Kidney (tissue), 14 donors: ENCODE data around the gene ZGRF1. TPM values are rescaled to one million over a fixed set of nuclear protein-coding genes. Genes with fewer than 3 reads are reported as not detected.

Experiments used
- DNase-seq, 5 donors: peaks; one replicate each; pipeline ENCODE4 v3.0.0-alpha.2; 2013 to 2020
- FAIRE-seq: peaks from 2 replicates; lab custom pipeline; 2012; peaks lifted over from hg19 to GRCh38; lab: Jason Lieb, UNC
- H3K27ac ChIP-seq, 2 donors: one replicate each; pipeline ENCODE4 v1.7.0; 2013; ENCODE audit warnings: low read depth in 2 of 2, low read length in 2 of 2, inconsistent platforms in 1 of 2
- H3K27me3 ChIP-seq: one replicate; pipeline ENCODE4 v1.7.1; 2013; ENCODE audit warnings: low read length, inconsistent platforms; ENCODE audit not compliant: control insufficient read depth, insufficient read depth
- H3K36me3 ChIP-seq, 3 donors: one replicate each; pipeline versions ENCODE4 v1.7.0 to v1.7.1; 2013; ENCODE audit warnings: low read length in 3 of 3, control low read depth in 1 of 3, inconsistent platforms in 1 of 3; ENCODE audit not compliant: insufficient read depth in 3 of 3, control insufficient read depth in 2 of 3
- H3K4me1 ChIP-seq, 3 donors: one replicate each; pipeline versions ENCODE4 v1.7.0 to v1.7.1; 2013; ENCODE audit warnings: low read length in 3 of 3, inconsistent platforms in 1 of 3, low read depth in 1 of 3; ENCODE audit not compliant: control insufficient read depth in 2 of 3, insufficient read depth in 2 of 3
- H3K4me3 ChIP-seq, 3 donors: one replicate each; pipeline versions ENCODE4 v1.7.0 to v1.8.1; 2013; ENCODE audit warnings: low read length in 3 of 3, control low read depth in 1 of 3, inconsistent platforms in 1 of 3
- H3K9ac ChIP-seq, 3 donors: one replicate each; pipeline versions ENCODE4 v1.7.0 to v1.7.1; 2013; ENCODE audit warnings: low read length in 3 of 3, control low read depth in 1 of 3, inconsistent platforms in 1 of 3
- H3K9me3 ChIP-seq, 3 donors: one replicate each; pipeline versions ENCODE4 v1.7.0 to v1.7.1; 2013; ENCODE audit warnings: low read length in 3 of 3, control low read depth in 1 of 3, inconsistent platforms in 1 of 3; ENCODE audit not compliant: control insufficient read depth in 2 of 3, insufficient read depth in 1 of 3
- intact Hi-C: fragments of 100-400 bp; cut with DNase I; formaldehyde crosslinking; loops from one replicate; pipeline ENCODE4 v1.11.1; 2022
- polyA plus RNA-seq: library from polyadenylated mRNA; stranded (reverse); fragments of 350-450 nt; fragmentation: Illumina TruSeq; extraction: RNeasy Lipid Tissue Mini Kit (QIAGEN cat#74804); gene quantifications from one replicate; pipeline ENCODE4 v1.2.3, GENCODE V29; 2014; ENCODE audit warnings: low read depth, low replicate concordance; ENCODE audit not compliant: insufficient read depth
- total RNA-seq: library from RNA; stranded (reverse); fragmentation: NEBNext Ultra II Directional; extraction: Animal tissue kit (Norgen Biotek cat#: 25700); gene quantifications from one replicate; pipeline ENCODE4 v1.2.1, GENCODE V29; 2021
- TF ChIP-seq, protein P1 (sequence below): IDR thresholded peaks from 3 replicates; pipeline ENCODE4 v1.5.1; 2012; ENCODE audit warnings: mild to moderate bottlenecking, moderate library complexity, borderline replicate concordance; ENCODE audit not compliant: insufficient read depth; ENCODE audit errors: extremely low read depth
- donor health status: control.
- donor health status: control.
- donor health status: control.
- donor health status: control.
- donor health status: control.
- donor health status: DM: yes; HTN: yes; CAD: no.
- donor health status: Normal renal cell carcinoma (clear cell type).

The ZGRF1 gene
- total and polyA plus RNA-seq, 2 donors from 2014 or later = 0.73 to 3.6 TPM

- Histone ChIP-seq H3K27me3 (no peaks in the 10 kb centered on the region), H3K36me3 (peaks cover 0 to 3% (median 0%) of the 10 kb centered on the region in 3 donors), H3K27ac (no peak overlapping the region), H3K9me3 (peaks cover 0 to 2% (median 0%) of the 10 kb centered on the region in 3 donors), H3K4me1 (no peaks in the 10 kb centered on the region), H3K9ac (no peak overlapping the region), H3K4me3 (no peak overlapping the region)
- FAIRE-seq (no peak), DNase-seq (no peak)
- intact Hi-C loops = no loop called here
- TF ChIP-seq, protein P1, sequence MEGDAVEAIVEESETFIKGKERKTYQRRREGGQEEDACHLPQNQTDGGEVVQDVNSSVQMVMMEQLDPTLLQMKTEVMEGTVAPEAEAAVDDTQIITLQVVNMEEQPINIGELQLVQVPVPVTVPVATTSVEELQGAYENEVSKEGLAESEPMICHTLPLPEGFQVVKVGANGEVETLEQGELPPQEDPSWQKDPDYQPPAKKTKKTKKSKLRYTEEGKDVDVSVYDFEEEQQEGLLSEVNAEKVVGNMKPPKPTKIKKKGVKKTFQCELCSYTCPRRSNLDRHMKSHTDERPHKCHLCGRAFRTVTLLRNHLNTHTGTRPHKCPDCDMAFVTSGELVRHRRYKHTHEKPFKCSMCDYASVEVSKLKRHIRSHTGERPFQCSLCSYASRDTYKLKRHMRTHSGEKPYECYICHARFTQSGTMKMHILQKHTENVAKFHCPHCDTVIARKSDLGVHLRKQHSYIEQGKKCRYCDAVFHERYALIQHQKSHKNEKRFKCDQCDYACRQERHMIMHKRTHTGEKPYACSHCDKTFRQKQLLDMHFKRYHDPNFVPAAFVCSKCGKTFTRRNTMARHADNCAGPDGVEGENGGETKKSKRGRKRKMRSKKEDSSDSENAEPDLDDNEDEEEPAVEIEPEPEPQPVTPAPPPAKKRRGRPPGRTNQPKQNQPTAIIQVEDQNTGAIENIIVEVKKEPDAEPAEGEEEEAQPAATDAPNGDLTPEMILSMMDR = no peak
Observed at GRCh38 chr4:112591593-112591992, 45.1 kb downstream of the ZGRF1 start.

DNA sequence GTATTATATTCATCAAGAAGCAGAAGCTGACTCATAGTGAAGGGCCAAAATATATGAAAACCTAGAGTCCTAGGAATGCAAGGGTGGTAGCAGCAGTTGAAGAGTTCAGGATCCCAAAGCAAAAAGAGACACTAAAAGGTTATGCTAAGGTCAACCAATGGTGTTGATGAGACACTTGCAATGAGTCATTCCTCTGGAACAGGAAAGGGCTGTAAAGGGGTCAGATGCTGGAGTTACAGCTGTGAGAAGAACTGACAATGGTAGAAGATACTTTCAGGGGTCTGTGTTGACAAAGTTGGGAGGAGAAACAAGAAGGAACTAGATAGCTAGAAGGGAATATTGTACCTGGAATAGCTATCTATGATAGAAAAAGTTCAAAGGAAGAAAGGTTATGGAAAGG, 47.5 kb downstream of the ZGRF1 start:
- FAIRE-seq (no peak), DNase-seq (no peak)
- peaks cover 0 to 3% (median 0%) of the 10 kb centered on the region in 3 donors for H3K36me3 ChIP-seq
- H3K27me3 ChIP-seq = no peaks in the 10 kb centered on the region
- no peak overlapping the region for H3K27ac ChIP-seq
- H3K4me1 ChIP-seq = no peaks in the 10 kb centered on the region
- H3K9me3 ChIP-seq = peaks cover 0 to 2% (median 0%) of the 10 kb centered on the region in 3 donors
- H3K4me3 ChIP-seq = no peak overlapping the region
- intact Hi-C loops = no loop called here
- no peak overlapping the region for H3K9ac ChIP-seq
- TF ChIP-seq, protein P1 = no peak

DNA sequence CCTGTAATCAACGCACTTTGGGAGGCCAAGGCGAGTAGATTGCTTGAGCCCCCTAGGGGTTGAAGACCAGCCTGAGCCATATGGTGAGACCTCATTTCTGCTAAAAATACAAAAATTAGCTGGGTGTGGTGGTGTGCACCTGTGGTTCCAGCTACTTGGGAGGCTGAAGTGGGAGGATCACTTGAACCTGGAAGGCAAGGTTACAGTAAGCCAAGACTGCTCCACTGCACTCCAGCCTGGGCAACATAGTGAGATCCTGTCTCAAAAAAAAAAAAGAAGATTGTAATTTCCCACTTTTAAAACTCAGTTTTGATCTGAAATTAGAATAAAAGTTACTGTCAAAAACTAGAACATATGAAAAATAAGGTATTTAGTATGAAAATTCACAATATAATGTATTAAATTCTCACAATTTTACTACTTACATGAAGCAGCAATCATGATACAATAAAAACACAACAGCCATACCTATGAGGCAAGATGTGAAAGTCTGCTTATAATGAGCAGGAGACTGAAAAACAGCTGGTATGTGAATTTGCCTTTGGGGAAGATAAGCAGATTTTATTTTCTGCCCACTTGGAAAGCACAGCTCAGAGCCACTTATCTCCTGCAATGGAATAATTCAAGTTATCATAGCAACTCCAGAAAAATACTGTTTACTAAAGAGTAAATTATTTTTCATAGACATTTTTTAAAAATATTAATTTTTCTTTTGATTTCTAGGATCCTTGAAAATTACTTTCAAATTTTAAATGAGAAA, 50.6 kb downstream of the ZGRF1 start:
- FAIRE-seq (no peak), DNase-seq (no peak)
- TF ChIP-seq, protein P1 = no peak
- intact Hi-C loops = no loop called here
- Histone ChIP-seq H3K9me3 (no peaks in the 10 kb centered on the region), H3K4me1 (no peaks in the 10 kb centered on the region), H3K27ac (no peak overlapping the region), H3K9ac (no peak overlapping the region), H3K27me3 (no peaks in the 10 kb centered on the region), H3K4me3 (no peak overlapping the region), H3K36me3 (peaks cover 0 to 3% (median 0%) of the 10 kb centered on the region in 3 donors)
